Stimulated activated CD4-positive, alpha-beta T cell treated with anti-CD3 and anti-CD28 coated beads, Interleukin-4, amount 100 ng/mL, for 24 hours (primary cell): ENCODE data around the gene CTDP1.
"Not testable (repeated sequence)": the region's sequence is repeated elsewhere in the genome, so short reads cannot be mapped to it uniquely, and the experiment has no call there.

ENCODE experiments used
- DNase-seq: peaks from one replicate; pipeline ENCODE4 v3.0.0-alpha.2; 2020

The CTDP1 gene

DNA sequence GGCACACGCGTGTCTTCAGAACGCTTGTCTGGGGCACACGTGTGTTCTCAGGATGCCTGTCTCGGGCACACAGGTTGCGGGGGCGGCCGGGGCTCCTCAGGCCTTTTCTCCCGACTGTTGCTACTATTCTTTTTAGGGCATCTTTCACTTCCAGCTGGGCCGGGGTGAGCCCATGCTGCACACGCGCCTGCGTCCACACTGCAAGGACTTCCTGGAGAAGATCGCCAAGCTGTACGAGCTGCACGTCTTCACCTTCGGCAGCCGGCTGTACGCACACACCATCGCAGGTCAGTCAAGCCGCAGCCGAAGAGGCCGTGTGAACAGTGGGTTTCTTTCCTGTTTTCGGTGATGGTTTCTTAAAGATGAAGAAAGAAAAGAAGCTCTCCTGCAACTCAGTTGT, 25.0 kb downstream of the CTDP1 start:
- DNase-seq = no peak

DNA sequence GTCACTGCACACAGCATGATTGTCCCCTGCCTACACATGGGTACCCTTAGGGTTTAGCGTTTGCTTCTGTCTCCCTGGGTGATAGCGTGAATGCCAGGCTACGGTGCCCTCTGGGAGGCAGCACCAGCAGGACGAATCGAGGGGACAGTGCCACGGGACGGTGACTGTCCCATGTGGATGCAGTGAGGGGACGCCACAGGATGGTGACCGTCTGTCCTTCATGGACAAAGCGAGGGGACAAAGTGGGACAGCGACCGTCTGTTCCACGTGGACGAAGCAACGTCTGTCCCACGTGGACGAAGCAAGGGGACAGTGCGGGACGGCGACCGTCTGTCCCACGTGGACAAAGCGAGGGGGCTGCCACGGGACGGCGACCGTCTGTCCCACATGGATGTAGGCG, 25.7 kb downstream of the CTDP1 start:
- no peak for DNase-seq

DNA sequence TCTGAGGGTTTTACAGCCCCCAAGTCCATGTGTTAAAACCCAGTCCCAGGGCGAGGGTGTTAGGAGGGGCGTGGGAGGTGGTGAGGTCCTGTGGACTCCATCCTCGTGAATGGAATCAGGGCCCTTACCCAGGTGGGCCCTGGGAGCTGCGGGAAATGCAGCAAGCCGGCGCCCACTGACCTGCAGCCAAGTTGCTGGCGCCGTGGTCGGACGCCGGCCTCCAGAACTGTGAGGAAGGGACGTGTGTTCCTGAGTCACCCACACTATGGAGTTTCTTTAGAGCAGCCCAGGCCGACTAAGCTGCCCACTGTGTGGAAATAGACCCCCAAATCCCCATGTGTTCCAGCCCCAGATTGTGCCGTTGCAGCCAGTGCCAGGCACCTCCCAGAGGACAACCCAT, 26.4 kb downstream of the CTDP1 start:
- DNase-seq = no peak

DNA sequence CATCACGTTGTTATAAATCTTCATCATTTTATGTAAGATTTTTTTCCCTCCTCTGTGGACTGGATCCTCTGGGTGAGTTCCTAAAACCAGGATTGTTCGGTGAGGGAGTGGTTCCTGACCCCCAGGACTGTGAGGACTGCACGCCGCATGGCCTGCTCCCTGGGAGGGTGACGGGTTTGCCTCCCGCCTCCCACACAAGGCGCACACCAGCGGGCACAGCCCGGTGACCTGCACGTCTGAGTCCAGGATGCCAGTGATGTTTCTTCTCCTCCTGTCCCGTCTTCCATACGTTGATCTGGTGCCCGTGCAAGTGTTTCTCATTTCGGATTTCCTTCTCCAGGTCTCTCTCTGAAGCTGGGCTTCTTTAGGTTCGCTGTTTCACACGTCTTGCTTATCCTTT, 27.1 kb downstream of the CTDP1 start:
- no peak for DNase-seq

DNA sequence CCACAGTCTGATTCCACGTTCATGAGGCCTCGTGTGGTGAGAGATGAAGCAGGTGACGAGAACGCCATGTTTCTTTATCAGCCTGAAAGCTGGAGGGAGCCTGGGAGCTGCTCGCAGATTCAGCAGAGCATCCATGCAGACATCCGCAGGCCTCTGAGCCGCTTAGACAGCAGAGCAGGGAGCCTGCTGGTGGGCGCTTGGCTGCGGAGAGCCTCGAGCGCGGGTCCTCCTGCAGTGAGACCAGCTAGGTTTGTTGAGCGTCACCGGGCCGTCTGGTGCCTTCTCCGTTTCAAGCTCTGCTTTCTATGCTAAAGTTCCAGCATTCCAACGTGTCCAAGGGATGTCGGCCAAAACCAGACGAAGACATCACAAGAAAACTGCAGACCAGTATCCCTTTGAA, 27.6 kb downstream of the CTDP1 start:
- no peak for DNase-seq

DNA sequence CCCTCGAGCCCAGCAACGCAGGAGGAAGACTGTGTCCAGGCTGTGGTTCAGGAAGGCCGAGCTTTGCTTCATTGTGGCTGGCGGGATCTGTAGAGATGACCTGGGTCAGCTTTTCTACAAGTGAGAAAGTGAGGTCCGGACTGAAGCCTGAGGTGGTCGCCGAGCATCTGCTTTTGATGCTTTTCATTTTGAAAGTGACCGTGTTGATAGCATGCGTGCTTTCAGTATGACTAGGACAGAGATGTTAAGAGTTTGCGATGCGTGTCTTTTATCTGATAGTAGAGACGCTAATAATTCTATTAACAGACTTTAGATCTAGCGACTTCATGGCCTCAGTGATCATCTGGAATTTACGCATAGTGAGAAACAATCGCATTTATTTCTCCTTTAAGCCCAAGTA, 28.1 kb downstream of the CTDP1 start:
- DNase-seq = no peak

DNA sequence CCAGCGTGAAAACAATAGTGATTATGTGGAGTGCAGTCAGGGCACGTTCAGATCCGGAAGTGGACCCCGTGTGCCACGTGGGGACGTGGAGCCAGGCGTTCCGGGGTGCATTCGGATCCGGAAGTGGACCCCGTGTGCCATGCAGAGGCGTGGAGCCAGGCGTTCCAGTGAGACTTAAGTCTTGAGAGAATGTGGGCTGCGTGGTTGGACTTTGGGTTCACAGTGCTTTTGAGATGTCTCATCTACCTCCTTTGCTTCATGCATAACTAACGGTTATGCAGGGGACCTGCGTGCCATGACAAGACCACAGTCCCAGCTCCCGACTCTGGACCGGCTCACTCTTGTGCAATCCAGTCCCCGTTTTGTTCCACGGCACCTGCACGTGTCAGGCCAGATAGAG, 28.8 kb downstream of the CTDP1 start:
- DNase-seq = no peak

DNA sequence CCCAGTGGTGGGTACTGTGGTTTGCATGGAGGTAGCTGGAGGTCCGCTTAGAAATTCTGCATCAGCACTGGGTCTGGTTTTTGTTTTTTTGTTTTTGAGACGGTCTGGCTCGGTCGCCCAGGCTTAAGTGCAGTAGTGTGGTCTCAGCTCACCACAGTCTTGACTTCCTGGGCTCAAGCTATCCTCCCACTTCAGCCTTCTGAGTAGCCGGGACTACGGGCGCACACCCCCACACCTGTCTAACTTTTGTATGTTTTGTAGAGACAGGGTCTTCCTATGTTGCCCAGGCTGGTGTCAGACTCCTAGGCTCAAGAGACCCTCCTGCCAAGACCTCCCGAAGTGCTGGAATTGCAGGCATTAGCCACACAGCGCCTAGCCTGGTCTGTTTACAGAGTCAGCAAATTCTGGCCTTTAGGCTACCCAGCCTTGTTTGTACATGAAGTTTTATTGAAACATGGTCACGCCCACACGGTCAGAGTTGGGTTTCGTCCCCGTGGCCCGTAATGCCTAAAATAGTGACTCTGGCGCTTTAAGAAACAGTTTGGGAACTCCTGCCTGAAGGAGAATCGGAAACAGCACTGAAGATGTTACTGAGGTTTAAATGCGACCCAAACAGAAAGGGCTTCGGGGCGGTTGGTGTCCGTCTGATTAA, 32.7 kb downstream of the CTDP1 start:
- no peak for DNase-seq

DNA sequence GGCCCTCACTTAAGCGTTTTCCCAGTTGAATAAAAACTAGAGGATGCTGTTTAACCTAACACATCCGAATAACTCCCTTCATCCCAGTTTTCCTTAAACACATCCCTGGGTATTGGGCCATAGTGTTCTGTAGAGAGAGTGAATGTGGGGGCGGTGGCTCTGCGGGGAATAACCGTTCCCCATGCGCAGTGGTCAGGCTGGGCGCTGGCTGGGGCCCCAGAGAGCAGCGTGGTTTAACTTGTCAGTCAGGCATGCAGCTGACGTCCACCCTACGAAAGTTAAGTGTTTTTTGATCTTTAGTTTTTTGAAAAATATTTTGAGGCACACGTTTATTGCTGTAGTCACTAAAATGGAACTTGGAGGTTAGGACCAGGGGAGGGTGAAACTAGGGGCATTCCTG, 33.7 kb downstream of the CTDP1 start:
- no peak for DNase-seq

DNA sequence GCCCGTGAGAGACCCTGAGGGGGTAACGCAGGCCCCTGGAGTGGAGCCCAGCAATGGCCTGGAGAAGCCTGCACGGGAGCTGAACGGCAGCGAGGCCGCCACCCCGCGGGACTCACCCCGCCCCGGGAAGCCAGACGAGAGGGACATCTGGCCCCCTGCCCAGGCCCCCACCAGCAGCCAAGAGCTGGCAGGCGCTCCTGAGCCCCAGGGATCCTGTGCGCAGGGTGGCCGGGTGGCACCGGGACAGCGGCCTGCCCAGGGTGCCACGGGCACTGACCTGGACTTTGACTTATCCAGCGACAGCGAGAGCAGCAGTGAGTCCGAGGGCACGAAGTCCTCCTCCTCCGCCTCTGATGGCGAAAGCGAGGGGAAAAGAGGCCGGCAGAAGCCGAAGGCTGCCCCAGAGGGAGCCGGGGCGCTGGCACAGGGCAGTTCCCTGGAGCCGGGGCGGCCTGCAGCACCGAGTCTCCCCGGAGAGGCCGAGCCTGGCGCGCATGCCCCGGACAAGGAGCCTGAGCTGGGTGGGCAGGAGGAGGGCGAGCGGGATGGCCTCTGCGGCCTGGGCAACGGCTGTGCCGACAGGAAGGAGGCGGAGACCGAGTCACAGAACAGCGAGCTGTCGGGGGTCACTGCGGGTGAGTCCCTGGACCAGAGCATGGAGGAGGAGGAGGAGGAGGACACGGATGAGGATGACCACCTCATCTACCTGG, 35.1 kb downstream of the CTDP1 start:
- DNase-seq = no peak

DNA sequence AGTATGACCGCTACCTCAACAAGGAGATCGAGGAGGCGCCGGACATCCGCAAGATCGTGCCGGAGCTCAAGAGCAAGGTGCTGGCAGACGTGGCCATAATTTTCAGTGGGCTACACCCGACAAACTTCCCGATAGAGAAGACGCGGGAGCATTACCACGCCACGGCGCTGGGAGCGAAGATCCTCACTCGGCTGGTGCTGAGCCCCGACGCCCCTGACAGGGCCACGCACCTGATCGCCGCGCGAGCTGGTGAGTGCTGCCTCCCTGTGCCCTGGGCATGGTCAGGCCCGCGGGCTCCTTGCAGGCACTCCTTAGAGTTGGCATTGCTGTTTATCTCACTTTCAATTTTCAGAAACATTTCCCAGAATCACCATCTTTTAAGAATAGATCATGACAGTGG, 35.7 kb downstream of the CTDP1 start:
- no peak for DNase-seq

DNA sequence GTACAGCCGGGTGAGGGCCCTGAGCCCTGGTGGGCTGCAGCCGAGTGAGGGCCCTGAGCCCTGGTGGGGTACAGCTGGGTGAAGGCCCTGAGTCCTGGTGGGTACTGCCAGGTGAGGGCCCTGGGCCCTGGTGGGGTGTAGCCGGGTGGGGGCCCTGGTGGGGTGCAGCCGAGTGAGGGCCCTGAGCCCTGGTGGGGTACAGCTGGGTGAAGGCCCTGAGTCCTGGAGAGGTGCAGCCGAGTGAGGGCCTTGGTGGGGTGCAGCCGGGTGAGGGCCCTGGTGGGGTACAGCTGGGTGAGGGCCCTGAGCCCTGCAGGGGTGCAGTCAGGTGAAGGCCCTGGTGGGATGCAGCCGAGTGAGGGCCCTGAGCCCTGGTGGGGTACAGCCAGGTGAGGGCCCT, 37.5 kb downstream of the CTDP1 start:
- DNase-seq = no peak

DNA sequence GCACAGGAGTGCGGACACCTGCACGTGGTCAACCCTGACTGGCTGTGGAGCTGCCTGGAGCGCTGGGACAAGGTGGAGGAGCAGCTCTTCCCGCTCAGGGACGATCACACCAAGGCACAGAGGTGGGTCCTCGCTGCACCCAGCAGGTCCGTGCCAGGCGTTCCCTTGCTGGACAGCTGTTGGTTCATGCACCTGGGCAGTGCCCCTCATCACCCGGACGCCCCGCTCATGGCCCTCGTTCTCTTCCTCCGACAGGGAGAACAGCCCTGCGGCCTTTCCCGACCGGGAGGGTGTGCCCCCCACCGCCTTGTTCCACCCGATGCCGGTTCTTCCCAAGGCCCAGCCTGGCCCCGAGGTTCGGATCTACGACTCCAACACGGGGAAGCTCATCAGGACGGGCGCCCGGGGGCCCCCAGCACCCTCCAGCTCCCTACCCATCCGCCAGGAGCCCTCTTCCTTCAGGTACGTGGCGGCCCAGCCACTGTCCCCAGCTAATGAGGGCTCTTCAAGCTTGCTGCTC, 38.0 kb downstream of the CTDP1 start:
- DNase-seq = no peak

DNA sequence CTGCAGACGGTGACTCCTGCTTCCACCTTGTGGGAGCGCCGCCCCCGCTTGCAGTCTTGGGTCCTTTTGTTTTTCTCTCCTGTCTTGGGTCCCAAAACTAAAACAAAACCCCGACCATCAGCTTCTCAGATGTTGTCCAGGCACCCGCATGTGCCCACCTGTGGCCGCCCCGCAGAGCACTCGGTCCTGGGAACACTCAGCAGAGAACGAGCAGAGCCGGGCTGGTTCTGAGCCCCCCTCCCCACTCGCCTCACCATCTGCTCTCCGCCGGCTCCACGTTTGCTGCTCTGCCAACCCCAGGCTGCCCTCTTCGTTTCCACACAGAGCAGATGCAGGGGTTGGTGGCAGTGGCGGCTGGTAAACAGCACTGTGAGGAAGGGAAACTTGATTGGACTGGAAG, 38.5 kb downstream of the CTDP1 start:
- DNase-seq = no peak

DNA sequence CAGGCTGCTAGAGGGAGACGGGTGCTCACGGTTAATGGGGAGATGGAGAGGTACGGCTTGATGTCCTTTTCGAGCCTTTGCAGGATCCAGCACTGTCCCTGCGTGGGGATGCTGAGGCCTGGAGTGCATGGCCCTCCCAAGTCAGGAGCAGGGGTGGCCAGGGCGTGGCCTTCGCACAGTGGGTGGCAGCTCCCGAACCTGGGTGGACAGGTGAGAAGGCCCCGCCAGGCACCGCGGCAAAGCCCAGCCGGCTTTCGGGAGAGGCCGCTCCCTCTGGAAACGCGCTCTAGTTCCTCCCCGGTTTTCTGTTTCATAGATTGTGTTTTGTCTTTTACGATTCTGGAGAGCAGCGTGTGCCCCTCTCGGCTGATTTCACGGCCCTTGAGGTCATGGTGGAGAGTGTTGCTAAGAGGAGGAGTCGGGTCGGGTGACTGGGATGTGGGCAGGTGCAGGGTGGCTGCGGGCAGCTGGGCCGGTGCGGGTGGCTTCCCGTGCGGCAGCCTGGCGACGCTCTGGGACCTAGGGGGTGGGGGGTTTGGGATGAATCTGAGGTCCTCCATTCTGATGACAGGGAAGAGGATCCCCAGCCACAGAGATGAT, 39.4 kb downstream of the CTDP1 start:
- no peak for DNase-seq

DNA sequence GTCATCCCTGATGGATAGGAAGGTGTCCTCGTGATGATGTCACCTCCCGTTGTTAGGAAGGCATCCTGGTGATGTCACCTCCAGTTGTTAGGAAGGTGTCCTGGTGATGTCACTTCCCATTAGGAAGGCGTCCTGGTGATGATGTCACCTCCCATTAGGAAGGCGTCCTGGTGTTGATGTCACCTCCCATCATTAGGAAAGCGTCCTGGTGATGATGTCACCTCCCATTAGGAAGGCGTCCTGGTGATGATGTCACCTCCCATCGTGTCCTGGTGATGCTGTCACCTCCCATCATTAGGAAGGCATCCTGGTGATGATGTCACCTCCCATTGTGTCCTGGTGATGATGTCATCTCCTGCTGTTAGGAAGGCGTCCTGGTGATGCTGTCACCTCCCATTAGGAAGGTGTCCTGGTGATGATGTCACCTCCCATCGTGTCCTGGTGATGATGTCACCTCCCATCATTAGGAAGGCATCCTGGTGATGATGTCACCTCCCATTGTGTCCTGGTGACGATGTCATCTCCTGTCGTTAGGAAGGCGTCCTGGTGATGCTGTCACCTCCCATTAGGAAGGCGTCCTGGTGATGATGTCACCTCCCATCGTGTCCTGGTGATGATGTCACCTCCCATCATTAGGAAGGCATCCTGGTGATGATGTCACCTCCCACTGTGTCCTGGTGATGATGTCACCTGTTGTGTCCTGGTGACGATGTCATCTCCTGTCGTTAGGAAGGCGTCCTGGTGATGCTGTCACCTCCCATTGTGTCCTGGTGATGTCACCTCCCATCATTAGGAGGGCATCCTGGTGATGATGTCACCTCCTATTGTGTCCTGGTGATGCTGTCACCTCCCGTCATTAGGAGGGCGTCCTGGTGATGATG, 40.1 kb downstream of the CTDP1 start:
- DNase-seq = not testable (repeated sequence)

DNA sequence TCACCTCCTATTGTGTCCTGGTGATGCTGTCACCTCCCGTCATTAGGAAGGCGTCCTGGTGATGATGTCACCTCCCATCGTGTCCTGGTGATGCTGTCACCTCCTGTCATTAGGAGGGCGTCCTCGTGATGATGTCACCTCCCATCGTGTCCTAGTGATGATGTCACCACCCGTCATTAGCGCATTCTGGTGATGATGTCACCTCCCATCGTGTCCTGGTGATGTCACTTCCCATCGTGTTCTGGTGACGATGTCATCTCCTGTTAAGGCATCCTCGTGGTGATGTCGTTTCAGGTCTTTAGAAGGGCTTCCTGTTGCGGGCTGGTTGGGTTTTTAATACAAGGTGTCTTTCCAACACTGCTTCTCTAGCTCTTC, 40.7 kb downstream of the CTDP1 start:
- DNase-seq = no peak

DNA sequence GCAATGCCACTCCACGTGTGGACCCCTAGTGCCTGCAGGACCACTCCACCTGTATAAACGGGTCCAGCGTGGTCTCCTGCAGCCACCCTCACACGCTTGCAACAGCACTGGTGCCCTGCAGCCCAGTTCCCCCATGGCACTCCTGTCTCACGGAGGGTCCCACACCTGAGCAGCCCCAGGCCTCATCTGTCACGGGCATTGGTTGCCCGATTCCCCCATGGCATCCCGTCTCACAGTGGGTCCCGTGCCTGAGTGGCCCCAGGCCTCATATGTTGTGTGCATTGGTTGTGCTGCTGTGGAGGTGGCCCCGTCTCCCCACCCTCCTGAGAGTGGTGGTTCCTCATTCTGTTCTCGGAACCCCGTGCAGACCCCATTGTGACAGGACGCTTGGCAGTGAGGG, 43.4 kb downstream of the CTDP1 start:
- DNase-seq = no peak

DNA sequence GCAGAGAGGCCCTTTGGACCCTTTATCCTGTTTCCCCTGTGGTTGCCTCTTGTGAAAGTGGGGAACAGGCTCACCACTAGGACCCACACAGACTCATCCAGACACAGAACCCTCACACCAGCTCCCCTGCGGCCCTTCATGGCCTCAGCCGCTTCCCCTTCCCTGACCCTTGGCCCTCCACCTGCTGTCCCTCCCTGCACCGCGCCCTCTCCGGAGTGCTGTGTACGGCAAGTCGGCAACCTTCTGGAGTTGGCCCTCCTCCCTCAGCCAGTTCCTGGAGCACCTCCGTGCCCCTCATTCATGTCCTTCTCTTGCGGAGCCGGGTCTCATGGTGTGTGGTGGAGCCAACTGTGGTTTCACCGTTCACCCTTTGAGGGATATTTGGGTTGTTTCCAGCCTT, 44.0 kb downstream of the CTDP1 start:
- no peak for DNase-seq

DNA sequence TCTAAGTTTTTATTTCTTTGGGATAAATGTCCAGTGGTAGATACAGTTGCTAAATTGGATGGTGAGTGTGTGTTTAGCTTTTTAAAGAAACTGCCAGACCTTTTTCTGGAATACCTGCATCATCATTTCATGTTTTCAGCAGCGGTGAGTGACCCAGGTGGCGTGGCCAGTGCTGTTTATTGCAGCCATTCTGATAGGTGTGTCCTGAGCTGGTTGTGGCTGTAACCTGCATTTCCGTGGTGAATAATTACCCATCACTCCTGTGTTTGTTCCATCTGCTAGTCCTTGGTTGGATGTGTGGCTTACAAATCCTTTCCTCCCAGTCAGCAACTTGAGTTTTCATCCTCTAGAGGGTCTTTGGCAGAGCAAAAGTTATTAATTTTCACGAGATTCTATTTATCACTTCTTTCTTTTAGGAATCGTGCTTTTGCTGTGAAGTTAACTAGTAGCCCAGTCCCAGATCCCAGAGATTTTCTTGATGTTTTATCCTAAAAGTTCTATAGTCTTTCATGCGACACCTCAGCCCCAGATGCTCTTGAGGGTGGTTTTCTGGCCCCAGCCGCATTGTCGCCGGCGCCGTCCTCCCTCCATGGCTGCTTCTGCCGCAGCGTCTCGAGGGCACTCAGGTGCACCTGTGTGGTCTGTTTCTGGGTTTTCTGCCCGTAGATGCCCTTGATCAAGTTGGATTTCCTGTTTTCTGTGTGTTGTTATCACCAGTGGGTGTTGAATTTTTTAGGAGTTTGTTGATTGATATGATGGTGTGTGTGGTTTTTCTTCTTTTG, 44.9 kb downstream of the CTDP1 start:
- DNase-seq = no peak

DNA sequence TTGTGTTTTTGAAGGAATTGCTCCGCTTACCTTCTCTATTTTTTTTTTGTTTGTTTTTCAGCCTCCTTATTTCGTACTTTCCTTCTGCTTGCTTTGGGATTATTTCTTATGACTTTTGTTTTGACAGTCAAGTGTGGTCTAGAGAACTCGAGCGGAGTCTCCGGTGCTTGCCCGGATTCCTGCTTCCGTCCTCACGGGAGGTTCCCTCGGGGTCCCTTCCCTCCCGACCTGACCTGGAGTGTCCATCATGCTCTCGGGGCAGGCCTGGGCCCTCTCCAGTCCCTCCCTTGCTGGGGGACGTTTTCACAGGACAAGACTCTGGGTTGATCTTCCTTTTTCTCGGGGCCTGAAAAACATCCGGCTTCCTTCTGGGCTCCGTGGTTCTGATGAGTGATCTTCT, 45.9 kb downstream of the CTDP1 start:
- no peak for DNase-seq

DNA sequence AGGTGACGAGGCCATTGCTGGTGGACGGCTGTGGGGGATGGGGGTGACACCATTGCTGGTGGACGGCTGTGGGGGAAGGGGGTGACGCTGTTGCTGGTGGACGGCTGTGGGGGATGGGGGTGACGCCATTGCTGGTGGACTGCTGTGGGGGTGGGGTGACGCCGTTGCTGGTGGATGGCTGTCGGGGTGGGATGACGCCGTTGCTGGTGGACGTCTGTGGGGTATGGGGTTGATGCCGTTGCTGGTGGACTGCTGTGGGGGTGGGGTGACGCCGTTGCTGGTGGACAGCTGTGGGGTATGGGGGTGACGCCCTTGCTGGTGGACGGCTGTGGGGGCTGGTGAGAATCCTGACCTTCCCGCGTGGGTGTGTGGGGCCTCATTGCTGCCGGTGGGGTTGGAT, 47.1 kb downstream of the CTDP1 start:
- DNase-seq = no peak

DNA sequence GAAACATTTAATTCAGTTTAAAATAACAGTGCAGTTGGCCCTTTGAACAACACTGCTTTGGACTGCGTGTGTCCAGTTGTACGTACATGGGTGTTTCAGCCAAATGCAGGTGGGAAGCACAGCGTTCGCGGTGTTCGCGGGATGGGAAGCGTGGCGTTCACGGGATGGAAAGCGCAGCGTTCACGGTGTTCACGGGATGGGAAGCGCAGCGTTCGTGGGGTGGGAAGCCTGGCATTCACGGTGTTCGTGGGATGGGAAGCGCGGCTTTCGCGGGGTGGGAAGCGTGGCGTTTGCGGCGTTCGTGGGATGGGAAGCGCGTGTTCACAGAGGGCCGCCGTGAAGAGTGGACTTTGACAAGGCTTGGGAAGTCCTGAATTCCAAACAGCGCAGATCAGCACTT, 47.6 kb downstream of the CTDP1 start:
- DNase-seq = no peak
